Measurements from ENCODE around the gene ZNF396. TPM values are rescaled to one million over a fixed set of nuclear protein-coding genes. Genes with fewer than 3 reads are reported as not detected.

The ZNF396 gene
- total and polyA plus RNA-seq, 2 experiments from 2014 or later = 0.31 to 0.36 TPM

DNA sequence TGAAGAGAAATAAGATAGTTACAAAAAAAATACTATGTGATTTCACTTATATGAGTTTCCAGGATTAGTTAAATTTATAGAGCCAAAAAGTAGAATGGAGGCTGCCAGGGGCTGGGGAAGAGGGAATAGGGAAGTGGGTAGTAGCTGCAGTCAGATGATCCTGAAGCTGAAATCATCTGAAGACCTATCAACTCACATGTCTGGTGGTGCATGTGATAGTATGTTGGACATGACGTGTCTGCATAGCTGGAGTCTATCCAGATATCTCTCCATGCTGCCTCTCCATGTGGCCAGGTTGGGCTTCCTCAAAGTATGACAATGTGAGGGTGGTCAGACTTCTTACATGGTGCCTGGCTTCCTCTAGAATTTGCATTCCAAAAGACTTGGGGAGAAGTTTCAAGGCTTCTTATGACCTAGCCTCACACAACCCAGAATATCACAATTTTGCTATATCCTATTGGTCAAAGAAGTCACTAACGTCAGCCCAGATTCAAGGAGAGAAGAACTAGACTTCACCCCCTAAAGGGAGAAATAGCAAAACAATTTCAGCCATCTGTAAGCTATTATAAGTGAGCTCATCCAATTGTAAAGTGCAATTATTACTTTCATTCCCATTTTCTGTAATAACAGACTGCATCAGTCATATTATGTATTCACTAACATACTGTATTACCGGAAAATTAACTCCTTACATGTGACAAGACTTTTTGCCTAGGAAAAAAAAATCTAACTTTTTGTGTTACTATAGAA lies 14.0 kb upstream of the ZNF396 start:
- no peaks in the 10 kb centered on the region for H3F3A ChIP-seq (replicated peaks; ENCODE audit: low read depth)
- H2AFZ ChIP-seq = no peak overlapping the region
- no peaks in the 10 kb centered on the region for H3K27me3 ChIP-seq (ENCODE audit: insufficient read depth)
- DNase-seq (ENCODE audit: low spot score) (no peak), ATAC-seq (no peak)
- Mint-ChIP-seq H3K27ac (no peak overlapping the region), H3K4me3 (no peak overlapping the region), H3K4me1 (peaks cover 6% of the 10 kb centered on the region), H3K27me3 (ENCODE audit: insufficient read depth, low read depth, poor library complexity) (no peaks in the 10 kb centered on the region), H3K9me3 (no peaks in the 10 kb centered on the region; the same call in 2 of the 3 replicates), H3K36me3 (ENCODE audit: low read depth) (no peaks in the 10 kb centered on the region)
- H3K79me2 ChIP-seq (replicated peaks; ENCODE audit: insufficient read depth) = no peaks in the 10 kb centered on the region
- H3K4me3 ChIP-seq = no peak overlapping the region
- TF ChIP-seq JUNB (IDR thresholded peaks at IDR 0.05; ENCODE audit: unreplicated experiment) (no peak), ZNF331 (CRISPR knock-in tag; IDR thresholded peaks at IDR 0.05; ENCODE audit: low read depth) (no peak), NANOG (IDR thresholded peaks at IDR 0.05; ENCODE audit: borderline replicate concordance) (no peak), CTCF (conservative IDR thresholded peaks at IDR 0.05; ENCODE audit: low read depth in 2 of 2) (no peak), CREB1 (CRISPR knock-in tag; IDR thresholded peaks at IDR 0.05; ENCODE audit: low read depth) (no peak)
- TF ChIP-seq, protein P1, sequence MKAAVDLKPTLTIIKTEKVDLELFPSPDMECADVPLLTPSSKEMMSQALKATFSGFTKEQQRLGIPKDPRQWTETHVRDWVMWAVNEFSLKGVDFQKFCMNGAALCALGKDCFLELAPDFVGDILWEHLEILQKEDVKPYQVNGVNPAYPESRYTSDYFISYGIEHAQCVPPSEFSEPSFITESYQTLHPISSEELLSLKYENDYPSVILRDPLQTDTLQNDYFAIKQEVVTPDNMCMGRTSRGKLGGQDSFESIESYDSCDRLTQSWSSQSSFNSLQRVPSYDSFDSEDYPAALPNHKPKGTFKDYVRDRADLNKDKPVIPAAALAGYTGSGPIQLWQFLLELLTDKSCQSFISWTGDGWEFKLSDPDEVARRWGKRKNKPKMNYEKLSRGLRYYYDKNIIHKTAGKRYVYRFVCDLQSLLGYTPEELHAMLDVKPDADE (IDR thresholded peaks at IDR 0.05) = no peak
- TF ChIP-seq, protein P2, sequence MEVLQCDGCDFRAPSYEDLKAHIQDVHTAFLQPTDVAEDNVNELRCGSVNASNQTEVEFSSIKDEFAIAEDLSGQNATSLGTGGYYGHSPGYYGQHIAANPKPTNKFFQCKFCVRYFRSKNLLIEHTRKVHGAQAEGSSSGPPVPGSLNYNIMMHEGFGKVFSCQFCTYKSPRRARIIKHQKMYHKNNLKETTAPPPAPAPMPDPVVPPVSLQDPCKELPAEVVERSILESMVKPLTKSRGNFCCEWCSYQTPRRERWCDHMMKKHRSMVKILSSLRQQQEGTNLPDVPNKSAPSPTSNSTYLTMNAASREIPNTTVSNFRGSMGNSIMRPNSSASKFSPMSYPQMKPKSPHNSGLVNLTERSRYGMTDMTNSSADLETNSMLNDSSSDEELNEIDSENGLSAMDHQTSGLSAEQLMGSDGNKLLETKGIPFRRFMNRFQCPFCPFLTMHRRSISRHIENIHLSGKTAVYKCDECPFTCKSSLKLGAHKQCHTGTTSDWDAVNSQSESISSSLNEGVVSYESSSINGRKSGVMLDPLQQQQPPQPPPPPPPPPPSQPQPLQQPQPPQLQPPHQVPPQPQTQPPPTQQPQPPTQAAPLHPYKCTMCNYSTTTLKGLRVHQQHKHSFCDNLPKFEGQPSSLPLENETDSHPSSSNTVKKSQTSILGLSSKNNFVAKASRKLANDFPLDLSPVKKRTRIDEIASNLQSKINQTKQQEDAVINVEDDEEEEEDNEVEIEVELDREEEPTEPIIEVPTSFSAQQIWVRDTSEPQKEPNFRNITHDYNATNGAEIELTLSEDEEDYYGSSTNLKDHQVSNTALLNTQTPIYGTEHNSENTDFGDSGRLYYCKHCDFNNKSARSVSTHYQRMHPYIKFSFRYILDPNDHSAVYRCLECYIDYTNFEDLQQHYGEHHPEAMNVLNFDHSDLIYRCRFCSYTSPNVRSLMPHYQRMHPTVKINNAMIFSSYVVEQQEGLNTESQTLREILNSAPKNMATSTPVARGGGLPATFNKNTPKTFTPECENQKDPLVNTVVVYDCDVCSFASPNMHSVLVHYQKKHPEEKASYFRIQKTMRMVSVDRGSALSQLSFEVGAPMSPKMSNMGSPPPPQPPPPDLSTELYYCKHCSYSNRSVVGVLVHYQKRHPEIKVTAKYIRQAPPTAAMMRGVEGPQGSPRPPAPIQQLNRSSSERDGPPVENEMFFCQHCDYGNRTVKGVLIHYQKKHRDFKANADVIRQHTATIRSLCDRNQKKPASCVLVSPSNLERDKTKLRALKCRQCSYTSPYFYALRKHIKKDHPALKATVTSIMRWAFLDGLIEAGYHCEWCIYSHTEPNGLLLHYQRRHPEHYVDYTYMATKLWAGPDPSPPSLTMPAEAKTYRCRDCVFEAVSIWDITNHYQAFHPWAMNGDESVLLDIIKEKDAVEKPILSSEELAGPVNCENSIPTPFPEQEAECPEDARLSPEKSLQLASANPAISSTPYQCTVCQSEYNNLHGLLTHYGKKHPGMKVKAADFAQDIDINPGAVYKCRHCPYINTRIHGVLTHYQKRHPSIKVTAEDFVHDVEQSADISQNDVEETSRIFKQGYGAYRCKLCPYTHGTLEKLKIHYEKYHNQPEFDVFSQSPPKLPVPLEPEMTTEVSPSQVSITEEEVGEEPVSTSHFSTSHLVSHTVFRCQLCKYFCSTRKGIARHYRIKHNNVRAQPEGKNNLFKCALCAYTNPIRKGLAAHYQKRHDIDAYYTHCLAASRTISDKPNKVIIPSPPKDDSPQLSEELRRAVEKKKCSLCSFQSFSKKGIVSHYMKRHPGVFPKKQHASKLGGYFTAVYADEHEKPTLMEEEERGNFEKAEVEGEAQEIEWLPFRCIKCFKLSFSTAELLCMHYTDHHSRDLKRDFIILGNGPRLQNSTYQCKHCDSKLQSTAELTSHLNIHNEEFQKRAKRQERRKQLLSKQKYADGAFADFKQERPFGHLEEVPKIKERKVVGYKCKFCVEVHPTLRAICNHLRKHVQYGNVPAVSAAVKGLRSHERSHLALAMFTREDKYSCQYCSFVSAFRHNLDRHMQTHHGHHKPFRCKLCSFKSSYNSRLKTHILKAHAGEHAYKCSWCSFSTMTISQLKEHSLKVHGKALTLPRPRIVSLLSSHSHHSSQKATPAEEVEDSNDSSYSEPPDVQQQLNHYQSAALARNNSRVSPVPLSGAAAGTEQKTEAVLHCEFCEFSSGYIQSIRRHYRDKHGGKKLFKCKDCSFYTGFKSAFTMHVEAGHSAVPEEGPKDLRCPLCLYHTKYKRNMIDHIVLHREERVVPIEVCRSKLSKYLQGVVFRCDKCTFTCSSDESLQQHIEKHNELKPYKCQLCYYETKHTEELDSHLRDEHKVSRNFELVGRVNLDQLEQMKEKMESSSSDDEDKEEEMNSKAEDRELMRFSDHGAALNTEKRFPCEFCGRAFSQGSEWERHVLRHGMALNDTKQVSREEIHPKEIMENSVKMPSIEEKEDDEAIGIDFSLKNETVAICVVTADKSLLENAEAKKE (CRISPR knock-in tag; IDR thresholded peaks at IDR 0.05) = no peak
- no peaks in the 10 kb centered on the region for H4K20me1 ChIP-seq (replicated peaks; ENCODE audit: insufficient read depth)
- no peaks in the 10 kb centered on the region for H3K9me2 ChIP-seq (ENCODE audit: insufficient read depth)
- H3K36me3 ChIP-seq (ENCODE audit: insufficient read depth) = no peaks in the 10 kb centered on the region
- no peak overlapping the region for H3K27ac ChIP-seq (ENCODE audit: low read depth)
- no peak overlapping the region for H3K4me2 ChIP-seq
- no peaks in the 10 kb centered on the region for H3K4me1 ChIP-seq (ENCODE audit: insufficient read depth)

Data from GM23338 (cell line).